Heart right ventricle (tissue), 16 donors: Measurements from ENCODE around the gene KIF5A. TPM values are rescaled to one million over a fixed set of nuclear protein-coding genes. Genes with fewer than 3 reads are reported as not detected.
"Not testable (repeated sequence)": the region's sequence is repeated elsewhere in the genome, so short reads cannot be mapped to it uniquely, and the experiment has no call there.

Source experiments
- ATAC-seq, 8 donors: fragments of 200-7000 bp; cut with Tn5 transposase; one replicate each; pipeline ENCODE4 v1.9.1; 2020; ENCODE audit warnings: mild to moderate bottlenecking in 8 of 8, moderate library complexity in 8 of 8, moderate number of reproducible peaks in 1 of 8
- DNase-seq, 2 donors: peaks; one replicate each; pipeline ENCODE4 v3.0.0-alpha.2; 2020
- H3K27ac ChIP-seq, 10 donors: fragments of 200-600 bp; sonication (generic) in 2 of 10; one replicate each; pipeline versions ENCODE4 v1.5.0 to v1.8.0; 2020 to 2022; ENCODE audit warnings: mild to moderate bottlenecking in 3 of 10
- H3K27me3 ChIP-seq, 7 donors: fragments of 200-600 bp; one replicate each; pipeline ENCODE4 v1.8.0; 2021 to 2022; ENCODE audit warnings: mild to moderate bottlenecking in 2 of 7
- H3K36me3 ChIP-seq, 9 donors: fragments of 200-600 bp; sonication (generic) in 1 of 9; one replicate each; pipeline versions ENCODE4 v1.5.0 to v1.8.0; 2020 to 2022; ENCODE audit warnings: mild to moderate bottlenecking in 2 of 9
- H3K4me1 ChIP-seq, 9 donors: fragments of 200-600 bp; sonication (generic) in 1 of 9; one replicate each; pipeline versions ENCODE4 v1.5.0 to v1.8.0; 2020 to 2022; ENCODE audit warnings: mild to moderate bottlenecking in 4 of 9
- H3K4me3 ChIP-seq, 10 donors: fragments of 200-600 bp; sonication (generic) in 2 of 10; one replicate each; pipeline versions ENCODE4 v1.5.0 to v1.8.0; 2020 to 2022; ENCODE audit warnings: mild to moderate bottlenecking in 7 of 10, moderate library complexity in 2 of 10
- H3K9me3 ChIP-seq, 11 donors: fragments of 200-600 bp in 10 of 11; sonication (generic) in 2 of 11; one replicate each; pipeline versions ENCODE4 v1.5.0 to v1.8.0; 2013 to 2022; ENCODE audit warnings: mild to moderate bottlenecking in 2 of 11, control low read depth in 1 of 11, moderate library complexity in 1 of 11
- CTCF ChIP-seq, 9 donors: fragments of 200-600 bp; sonication (generic) in 2 of 9; IDR thresholded peaks; one replicate each; pipeline versions ENCODE4 v1.5.0 to v1.8.0; 2021 to 2022; ENCODE audit warnings: antibody characterized with exemption in 9 of 9, mild to moderate bottlenecking in 5 of 9, moderate library complexity in 1 of 9
- WGBS, 2 donors: extraction: QIAGEN DNeasy Blood & Tissue Kit; methylation state at CpG; one replicate each; pipeline ENCODE4 v1.1.7; 2013; ENCODE audit warnings: inconsistent platforms in 1 of 2; 5-methylcytosine and 5-hydroxymethylcytosine counted together
- intact Hi-C, 10 donors: fragments of 100-400 bp; cut with DNase I; formaldehyde crosslinking; loops; one replicate each; pipeline versions ENCODE4 v1.11.1 to v1.14.2; 2022
- polyA plus RNA-seq, 2 donors: library from polyadenylated mRNA; stranded (reverse); fragments of 200-250 nt; gene quantifications; one replicate each; pipeline ENCODE4 v1.2.3, GENCODE V29; 2013
- total RNA-seq, 10 donors: library from RNA; stranded (reverse); fragmentation: NEBNext Ultra II Directional in 3 of 10; extraction: Animal tissue kit (Norgen Biotek cat#: 25700) in 3 of 10; gene quantifications; one replicate each; pipeline versions ENCODE4 v1.2.1 to v1.2.4, GENCODE V29; 2021 to 2023
- donor health status: Arrhythmogenic right ventricular cardiomyopathy.
- donor health status: ischemic (EF 13 %, LVEDD 7.1; RV severe dilation, severe dysfunction).
- donor health status: healthy with polysubstance abuse.
- donor health status: DM: no; HTN: yes; CAD: no.
- donor health status: DM: no; HTN: no; CAD: no.
- donor health status: ischemic (EF 25% LVEDD 6.9; RV normal size, moderate dysfunction).
- donor health status: ischemic (EF 25% LVEDD 5.7; RV mildly dilated, moderate dysfunction).
- donor health status: healthy.
- donor health status: DM: yes; HTN: yes; CAD: no.
- donor health status: Ischemic cardiomyopathy.
- donor health status: ischemic (EF 35%, LVEDD 5.7; RV mildly dilated, moderate dysfunction).
- donor health status: nonischemic (EF 11% LVEDD 7.7; RV severe dilation, severe dysfunction).
- donor health status: DM: yes; HTN: yes; CAD: no.
- donor health status: PGD.
- donor health status: ischemic (EF 29% LVEDD 5.4; RV normal size, mild dysfunction).
- donor health status: nonischemic (EF 23%, LVEDD 6.1; RV moderate dilation, normal function).

The KIF5A gene
- total and polyA plus RNA-seq, 12 donors = 0.05 to 0.29 (median 0.07) TPM; not detected in 5

GRCh38 chr12:57517187-57517586 is 32.7 kb upstream of the KIF5A start:
- H3K36me3 ChIP-seq = peaks cover 0 to 65% (median 53%) of the 10 kb centered on the region in 9 donors
- intact Hi-C loops = loop anchor here in 1 of 10 donors (5.0 kb wide), 1 partner anchor 230 kb away; no protein-coding TSS in a partner anchor
- no peaks in the 10 kb centered on the region for H3K27me3 ChIP-seq
- H3K4me1 ChIP-seq = peaks cover 15 to 67% (median 50%) of the 10 kb centered on the region in 9 donors
- DNase-seq = no peak
- TF ChIP-seq CTCF (IDR thresholded peaks at IDR 0.05) = no peak
- H3K4me3 ChIP-seq = peak overlapping the region in 3 of 10 donors; percentile 70 to 98 (median 86)
- peak overlapping the region in 9 of 10 donors; percentile 7 to 100 (median 99) for H3K27ac ChIP-seq
- WGBS, 2 donors = 37 to 57% methylated on average over 1 of the region's 1 CpG
- ATAC-seq = no peak
- H3K9me3 ChIP-seq = no peaks in the 10 kb centered on the region

GRCh38 chr12:57517718-57518117 is 32.1 kb upstream of the KIF5A start:
- ATAC-seq, H3K9me3 ChIP-seq, H3K27me3 ChIP-seq, DNase-seq: not testable (repeated sequence)
- Histone ChIP-seq H3K4me3 (peak overlapping the region in 7 of 10 donors; percentile 70 to 98 (median 93)), H3K36me3 (peaks cover 0 to 60% (median 47%) of the 10 kb centered on the region in 9 donors), H3K4me1 (peaks cover 15 to 68% (median 51%) of the 10 kb centered on the region in 9 donors), H3K27ac (peak overlapping the region in 9 of 10 donors; percentile 7 to 100 (median 99))
- intact Hi-C loops = loop anchor here in 1 of 10 donors (5.0 kb wide), 1 partner anchor 230 kb away; no protein-coding TSS in a partner anchor
- 79 to 80% methylated on average over 10 of the region's 10 CpGs for WGBS, 2 donors

GRCh38 chr12:57518176-57518919 is 31.5 kb upstream of the KIF5A start:
- DNase-seq = no peak
- no peak for ATAC-seq
- Histone ChIP-seq H3K4me1 (peaks cover 15 to 70% (median 52%) of the 10 kb centered on the region in 9 donors), H3K27ac (peak overlapping the region in 9 of 10 donors; percentile 90 to 100 (median 99)), H3K9me3 (no peaks in the 10 kb centered on the region), H3K36me3 (peaks cover 0 to 53% (median 42%) of the 10 kb centered on the region in 9 donors), H3K4me3 (peak overlapping the region; percentile 26 to 98 (median 88)), H3K27me3 (no peaks in the 10 kb centered on the region)
- WGBS, 2 donors = 41 to 53% methylated on average over 8 of the region's 8 CpGs
- no peak for TF ChIP-seq CTCF (IDR thresholded peaks at IDR 0.05)
- intact Hi-C loops = loop anchor here in 1 of 10 donors (5.0 kb wide), 1 partner anchor 231 kb away; no protein-coding TSS in a partner anchor

GRCh38 chr12:57518920-57519795 is 30.7 kb upstream of the KIF5A start:
- peaks cover 0 to 50% (median 40%) of the 10 kb centered on the region in 9 donors for H3K36me3 ChIP-seq
- H3K27me3 ChIP-seq = no peaks in the 10 kb centered on the region
- no peak for TF ChIP-seq CTCF (IDR thresholded peaks at IDR 0.05)
- peak overlapping the region; percentile 67 to 98 (median 88) for H3K4me3 ChIP-seq
- peaks cover 19 to 78% (median 60%) of the 10 kb centered on the region in 9 donors for H3K4me1 ChIP-seq
- DNase-seq (peak in 1 of 2 donors; percentile 29), ATAC-seq (peak in 1 of 8 donors; percentile 2)
- 19% methylated on average over 7 of the region's 7 CpGs for WGBS, 2 donors
- no peaks in the 10 kb centered on the region for H3K9me3 ChIP-seq
- intact Hi-C loops = loop anchor here in 1 of 10 donors (5.0 kb wide), 1 partner anchor 232 kb away; no protein-coding TSS in a partner anchor
- peak overlapping the region in 9 of 10 donors; percentile 90 to 100 (median 99) for H3K27ac ChIP-seq
